Osteoblast (primary cell): ENCODE results near the gene MAPK11. TPM values are rescaled to one million over a fixed set of nuclear protein-coding genes. Genes with fewer than 3 reads are reported as not detected.
A peak's percentile ranks its signal among the peaks of the same experiment; 100 is the strongest.

Experiments
- DNase-seq: peaks from one replicate; pipeline ENCODE4 v3.0.0; 2011; ENCODE audit warnings: low spot score, mixed read lengths; ENCODE audit not compliant: insufficient read length; ENCODE audit errors: missing footprints
- H2AFZ ChIP-seq: 2 replicates; pipeline ENCODE4 v1.6.0; 2011; ENCODE audit warnings: mild to moderate bottlenecking, low read length
- H3K27ac ChIP-seq: 2 replicates; pipeline ENCODE4 v1.5.1; 2011; ENCODE audit warnings: mild to moderate bottlenecking, low read depth, low read length, moderate library complexity
- H3K27me3 ChIP-seq: 2 replicates; pipeline ENCODE4 v1.6.0; 2012; ENCODE audit warnings: mild to moderate bottlenecking, control low read depth, inconsistent platforms, low read length, moderate library complexity; ENCODE audit not compliant: insufficient read depth
- H3K36me3 ChIP-seq: 2 replicates; pipeline ENCODE4 v1.5.1; 2011; ENCODE audit warnings: mild to moderate bottlenecking, low read length, control low read depth, moderate library complexity; ENCODE audit not compliant: insufficient read depth
- H3K4me1 ChIP-seq: 2 replicates; pipeline ENCODE4 v1.5.1; 2011; ENCODE audit warnings: mild to moderate bottlenecking, low read length, control low read depth, moderate library complexity; ENCODE audit not compliant: insufficient read depth
- H3K4me2 ChIP-seq: 2 replicates; pipeline ENCODE4 v1.6.0; 2011; ENCODE audit warnings: mild to moderate bottlenecking, low read length; ENCODE audit not compliant: insufficient read depth
- H3K4me3 ChIP-seq: fragments of 200-600 bp; sonication (generic); 3 replicates; pipeline ENCODE4 v1.5.1; 2012; ENCODE audit warnings: mild to moderate bottlenecking, low read length, inconsistent platforms; ENCODE audit not compliant: insufficient read depth
- H3K79me2 ChIP-seq: 2 replicates; pipeline ENCODE4 v1.6.0; 2012; ENCODE audit warnings: mild to moderate bottlenecking, low read length, control low read depth, inconsistent platforms; ENCODE audit not compliant: insufficient read depth
- H3K9me3 ChIP-seq: 2 replicates; pipeline ENCODE4 v1.5.1; 2011; ENCODE audit warnings: low read depth, low read length, control low read depth
- H4K20me1 ChIP-seq: 2 replicates; pipeline ENCODE4 v1.6.0; 2012; ENCODE audit warnings: mild to moderate bottlenecking, low read length, control low read depth; ENCODE audit not compliant: insufficient read depth
- total RNA-seq: library from RNA; depleted of rRNA; stranded (reverse); fragments of >200 nt; gene quantifications from 2 replicates; pipeline ENCODE4 v1.2.3, GENCODE V29; 2012
- TF ChIP-seq, protein P1 (sequence below): IDR thresholded peaks from 2 replicates; pipeline ENCODE4 v1.5.1; 2011; ENCODE audit warnings: mild to moderate bottlenecking, low read depth, low read length, moderate library complexity; ENCODE audit errors: extremely low read depth

Gene MAPK11
- total RNA-seq, 1 donor, result 6.2 TPM

DNA sequence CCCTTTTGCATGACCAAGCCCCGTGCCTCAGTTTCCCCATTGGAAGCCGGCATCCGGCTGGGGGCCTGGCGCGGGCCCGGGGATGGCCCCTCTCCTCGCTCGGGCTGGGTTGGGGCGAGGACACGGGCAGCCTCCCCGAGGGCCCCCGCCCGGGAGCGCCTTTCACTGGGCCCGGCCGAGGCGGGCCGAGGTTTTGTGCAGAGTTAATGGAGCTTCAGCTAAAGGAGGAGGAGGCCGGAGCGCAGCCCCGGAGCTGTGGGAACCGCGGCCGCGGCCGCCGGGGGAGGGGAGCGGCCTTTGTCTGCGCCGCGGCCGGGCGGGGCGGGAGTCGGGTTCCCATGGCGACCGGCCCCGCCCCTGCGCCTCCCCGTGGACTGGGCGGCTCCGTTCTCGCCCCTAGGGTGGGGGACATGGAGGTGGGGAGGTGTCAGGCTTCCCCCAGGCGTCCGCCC, 1.4 kb upstream of the MAPK11 start:
- Histone ChIP-seq H3K4me3 (peak overlapping the region; percentile 69), H2AFZ (no peak overlapping the region)
- peak; percentile 99 for DNase-seq

DNA sequence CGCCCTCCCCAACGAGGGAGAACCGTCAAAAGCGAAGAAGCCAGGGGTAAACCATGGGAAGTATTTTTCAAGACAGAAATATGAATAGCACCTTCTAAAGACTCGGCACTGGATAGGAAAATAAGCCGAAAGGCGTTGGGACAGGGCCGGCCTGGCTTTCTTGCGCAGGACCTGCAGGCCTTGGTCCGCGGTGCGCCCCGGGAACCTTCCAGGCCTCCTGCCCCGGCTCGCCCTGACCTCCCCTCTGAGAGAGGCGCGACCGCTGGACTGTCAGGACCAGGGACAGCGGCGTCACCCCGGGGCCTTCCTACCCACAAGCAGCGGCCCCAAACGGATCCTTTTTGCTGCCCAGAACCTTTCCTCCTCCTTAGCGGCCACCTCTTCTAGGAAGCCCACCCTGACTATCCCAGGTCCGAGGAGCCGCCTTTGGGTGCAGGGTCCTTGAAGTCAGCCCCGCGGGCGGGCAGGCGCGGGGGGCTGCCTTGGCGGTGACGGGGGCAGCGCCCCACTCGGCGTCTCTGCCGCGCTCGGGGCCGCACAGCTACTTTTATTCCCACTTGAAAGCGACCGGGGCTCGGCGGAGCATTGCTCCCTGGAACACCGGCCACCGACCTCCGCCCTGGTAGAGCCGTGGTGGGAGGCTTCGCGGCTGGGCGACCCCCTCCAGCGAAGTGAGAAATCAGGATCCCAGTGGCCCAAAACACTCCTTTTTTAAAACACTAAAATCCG, 650 bp upstream of the MAPK11 start:
- Histone ChIP-seq H3K27ac (no peak overlapping the region), H3K9me3 (no peaks in the 10 kb centered on the region), H3K27me3 (no peaks in the 10 kb centered on the region), H3K79me2 (no peaks in the 10 kb centered on the region), H3K4me3 (peak overlapping the region; percentile 69), H3K4me1 (peaks cover 11% of the 10 kb centered on the region), H3K36me3 (peaks cover 16% of the 10 kb centered on the region), H2AFZ (no peak overlapping the region), H3K4me2 (peak overlapping the region; percentile 64), H4K20me1 (peaks cover 35% of the 10 kb centered on the region)
- DNase-seq, result peak; percentile 99
- TF ChIP-seq, protein P1, sequence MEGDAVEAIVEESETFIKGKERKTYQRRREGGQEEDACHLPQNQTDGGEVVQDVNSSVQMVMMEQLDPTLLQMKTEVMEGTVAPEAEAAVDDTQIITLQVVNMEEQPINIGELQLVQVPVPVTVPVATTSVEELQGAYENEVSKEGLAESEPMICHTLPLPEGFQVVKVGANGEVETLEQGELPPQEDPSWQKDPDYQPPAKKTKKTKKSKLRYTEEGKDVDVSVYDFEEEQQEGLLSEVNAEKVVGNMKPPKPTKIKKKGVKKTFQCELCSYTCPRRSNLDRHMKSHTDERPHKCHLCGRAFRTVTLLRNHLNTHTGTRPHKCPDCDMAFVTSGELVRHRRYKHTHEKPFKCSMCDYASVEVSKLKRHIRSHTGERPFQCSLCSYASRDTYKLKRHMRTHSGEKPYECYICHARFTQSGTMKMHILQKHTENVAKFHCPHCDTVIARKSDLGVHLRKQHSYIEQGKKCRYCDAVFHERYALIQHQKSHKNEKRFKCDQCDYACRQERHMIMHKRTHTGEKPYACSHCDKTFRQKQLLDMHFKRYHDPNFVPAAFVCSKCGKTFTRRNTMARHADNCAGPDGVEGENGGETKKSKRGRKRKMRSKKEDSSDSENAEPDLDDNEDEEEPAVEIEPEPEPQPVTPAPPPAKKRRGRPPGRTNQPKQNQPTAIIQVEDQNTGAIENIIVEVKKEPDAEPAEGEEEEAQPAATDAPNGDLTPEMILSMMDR, result no peak

More for the DNA sequence above, 1.4 kb upstream of the MAPK11 start:
- Histone ChIP-seq H4K20me1 (peaks cover 37% of the 10 kb centered on the region), H3K36me3 (peaks cover 22% of the 10 kb centered on the region), H3K79me2 (no peaks in the 10 kb centered on the region), H3K4me1 (peaks cover 11% of the 10 kb centered on the region), H3K4me2 (peak overlapping the region; percentile 64), H3K27ac (no peak overlapping the region), H3K9me3 (no peaks in the 10 kb centered on the region), H3K27me3 (no peaks in the 10 kb centered on the region)
- TF ChIP-seq, protein P1, result peak; percentile 11

DNA sequence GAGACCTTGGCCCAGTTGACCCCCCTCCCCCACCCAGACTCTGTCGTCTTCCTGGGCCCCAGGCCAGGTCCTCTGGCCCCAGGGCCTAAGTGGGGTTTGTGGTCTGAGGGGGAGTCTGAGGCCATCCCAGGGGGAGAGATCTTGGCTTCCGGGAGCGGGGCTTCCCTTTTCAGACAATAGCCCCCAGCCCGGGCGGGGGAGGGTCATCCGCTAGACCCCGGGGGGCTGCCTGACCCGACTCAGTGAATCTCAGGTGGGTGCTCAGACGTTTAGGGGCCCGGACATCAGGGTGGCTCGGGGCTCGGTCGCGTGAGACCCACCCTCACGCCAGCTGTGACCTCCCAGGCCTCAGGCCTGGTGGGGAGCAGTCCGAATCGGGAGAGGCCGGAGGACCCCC, 609 bp downstream of the MAPK11 start:
- Histone ChIP-seq H3K27ac (no peak overlapping the region), H3K9me3 (no peaks in the 10 kb centered on the region), H4K20me1 (peaks cover 24% of the 10 kb centered on the region), H3K27me3 (no peaks in the 10 kb centered on the region), H3K36me3 (peaks cover 5% of the 10 kb centered on the region), H3K4me2 (peak overlapping the region; percentile 45), H2AFZ (no peak overlapping the region), H3K4me1 (peaks cover 11% of the 10 kb centered on the region), H3K4me3 (peak overlapping the region; percentile 64), H3K79me2 (no peaks in the 10 kb centered on the region)
- TF ChIP-seq, protein P1, result no peak
- DNase-seq, result no peak

DNA sequence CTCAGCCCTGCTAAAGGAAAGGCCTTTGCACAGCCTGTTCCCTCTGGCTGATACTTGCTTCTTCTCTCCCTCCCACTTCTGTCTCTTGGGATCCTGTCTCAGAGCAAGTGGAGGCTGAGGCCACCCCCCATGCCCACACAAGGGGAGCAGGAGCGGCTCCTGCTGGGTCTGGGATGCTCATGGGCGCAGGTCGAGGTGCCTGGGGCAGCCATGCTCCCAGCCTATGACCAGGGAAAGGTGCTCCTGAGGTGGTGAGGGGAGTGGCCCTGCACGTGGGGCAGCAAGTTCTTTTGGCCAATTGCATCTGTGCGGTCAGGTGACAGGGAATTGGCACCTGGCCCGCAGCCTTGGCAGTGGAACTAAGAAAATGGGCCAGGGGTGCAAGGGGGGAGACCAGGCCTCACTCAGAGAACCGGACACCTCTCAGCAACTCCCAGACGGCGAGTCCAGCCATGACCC, 1.5 kb downstream of the MAPK11 start:
- H2AFZ ChIP-seq, result no peak overlapping the region
- H3K27ac ChIP-seq, result no peak overlapping the region
- no peak overlapping the region for H3K4me2 ChIP-seq
- TF ChIP-seq, protein P1, result no peak
- no peak overlapping the region for H3K4me3 ChIP-seq
- H3K4me1 ChIP-seq, result peaks cover 11% of the 10 kb centered on the region
- H3K79me2 ChIP-seq, result no peaks in the 10 kb centered on the region
- DNase-seq, result no peak
- no peaks in the 10 kb centered on the region for H3K27me3 ChIP-seq
- H3K9me3 ChIP-seq, result no peaks in the 10 kb centered on the region
- peaks cover 18% of the 10 kb centered on the region for H4K20me1 ChIP-seq
- H3K36me3 ChIP-seq, result peaks cover 5% of the 10 kb centered on the region
